ENCODE data around the gene EYS. TPM values are rescaled to one million over a fixed set of nuclear protein-coding genes. Genes with fewer than 3 reads are reported as not detected.

EYS gene
- total RNA-seq, 4 donors from 2014 or later, result 0.12 to 1.4 (median 0.22) TPM

- DNase-seq (ENCODE audit: low spot score) (no peak), ATAC-seq (ENCODE audit: low FRiP score) (no peak)
- no peak for TF ChIP-seq CTCF (IDR thresholded peaks at IDR 0.05)
These were observed 1982.3 kb downstream of the EYS start for GRCh38 chr6:63724721-63725120.

- no peak for DNase-seq (ENCODE audit: low spot score)
- no peak for ATAC-seq (ENCODE audit: low FRiP score)
- no peak for TF ChIP-seq CTCF (IDR thresholded peaks at IDR 0.05)
These were observed 1985.8 kb downstream of the EYS start for GRCh38 chr6:63721181-63721580.

- TF ChIP-seq CTCF (IDR thresholded peaks at IDR 0.05), result no peak
- ATAC-seq (ENCODE audit: low FRiP score) (no peak), DNase-seq (ENCODE audit: low spot score) (no peak)
These were observed 1990.9 kb downstream of the EYS start for GRCh38 chr6:63716169-63716568.

GRCh38 chr6:63714091-63714490, 1992.9 kb downstream of the EYS start:
- DNase-seq (ENCODE audit: low spot score), result no peak
- ATAC-seq (ENCODE audit: low FRiP score), result no peak
- no peak for TF ChIP-seq CTCF (IDR thresholded peaks at IDR 0.05)

GRCh38 chr6:63713332-63713731, 1993.7 kb downstream of the EYS start:
- DNase-seq (ENCODE audit: low spot score), result no peak
- ATAC-seq (ENCODE audit: low FRiP score), result no peak
- no peak for TF ChIP-seq CTCF (IDR thresholded peaks at IDR 0.05)

GRCh38 chr6:63709148-63709547, 1997.9 kb downstream of the EYS start:
- no peak for TF ChIP-seq CTCF (IDR thresholded peaks at IDR 0.05)
- DNase-seq (ENCODE audit: low spot score), result no peak
- ATAC-seq (ENCODE audit: low FRiP score), result no peak

- DNase-seq (ENCODE audit: low spot score) (no peak), ATAC-seq (ENCODE audit: low FRiP score) (no peak)
- TF ChIP-seq CTCF (IDR thresholded peaks at IDR 0.05), result no peak
These were observed 1998.4 kb downstream of the EYS start for GRCh38 chr6:63708631-63709030.

Measured in omental fat pad (tissue), 4 donors.